ENCODE data around the gene TSACC.

The TSACC gene

GRCh38 chr1:156376146-156376545 is 37.8 kb downstream of the TSACC start:
- no peak for DNase-seq (ENCODE audit: extremely low read depth, low read depth)

GRCh38 chr1:156376958-156377919 is 38.9 kb downstream of the TSACC start:
- H3K4me3 ChIP-seq (replicated peaks; ENCODE audit: low read depth, low read length) = no peak overlapping the region
- DNase-seq (ENCODE audit: extremely low read depth, low read depth) = no peak

More at GRCh38 chr1:156376146-156376545, 37.8 kb downstream of the TSACC start:
- no peak for TF ChIP-seq CTCF (IDR thresholded peaks at IDR 0.05; ENCODE audit: low read depth, low read length, missing control alignments)
- H3K4me3 ChIP-seq (replicated peaks; ENCODE audit: low read depth, low read length) = no peak overlapping the region

GRCh38 chr1:156378557-156378956 is 40.2 kb downstream of the TSACC start:
- no peak for TF ChIP-seq CTCF (IDR thresholded peaks at IDR 0.05; ENCODE audit: low read depth, low read length, missing control alignments)
- no peak for DNase-seq (ENCODE audit: extremely low read depth, low read depth)
- H3K4me3 ChIP-seq (replicated peaks; ENCODE audit: low read depth, low read length) = no peak overlapping the region

More at GRCh38 chr1:156376958-156377919, 38.9 kb downstream of the TSACC start:
- TF ChIP-seq CTCF (IDR thresholded peaks at IDR 0.05; ENCODE audit: low read depth, low read length, missing control alignments) = no peak

- TF ChIP-seq CTCF (IDR thresholded peaks at IDR 0.05; ENCODE audit: low read depth, low read length, missing control alignments) = peak; percentile 6
- DNase-seq (ENCODE audit: extremely low read depth, low read depth) = no peak
- no peak overlapping the region for H3K4me3 ChIP-seq (replicated peaks; ENCODE audit: low read depth, low read length)
Measured at GRCh38 chr1:156379420-156380165, 41.3 kb downstream of the TSACC start.

- DNase-seq (ENCODE audit: extremely low read depth, low read depth) = no peak
- H3K4me3 ChIP-seq (replicated peaks; ENCODE audit: low read depth, low read length) = no peak overlapping the region
- TF ChIP-seq CTCF (IDR thresholded peaks at IDR 0.05; ENCODE audit: low read depth, low read length, missing control alignments) = no peak
Measured at GRCh38 chr1:156382561-156382960, 44.2 kb downstream of the TSACC start.

- no peak overlapping the region for H3K4me3 ChIP-seq (replicated peaks; ENCODE audit: low read depth, low read length)
- TF ChIP-seq CTCF (IDR thresholded peaks at IDR 0.05; ENCODE audit: low read depth, low read length, missing control alignments) = peak; percentile 89
- DNase-seq (ENCODE audit: extremely low read depth, low read depth) = peak; percentile 14
Measured at GRCh38 chr1:156383023-156383422, 44.7 kb downstream of the TSACC start.
